ENCODE results near the gene BEX1.
"Not testable (repeated sequence)": the region's sequence is repeated elsewhere in the genome, so short reads cannot be mapped to it uniquely, and the experiment has no call there.

Gene BEX1

GRCh38 chrX:103063918-103064434 lies at the start of gene BEX1:
Gene BEX1, minus strand, starts transcription at chrX:103064171. Its CDS starts 897 bp downstream, at chrX:103063274.
- DNase-seq, result peak; percentile 79

- not testable (repeated sequence) for DNase-seq
Measured at GRCh38 chrX:103109497-103109896, 45.5 kb upstream of the BEX1 start.

- no peak for DNase-seq
Measured at GRCh38 chrX:103107836-103108235, 43.9 kb upstream of the BEX1 start.

- DNase-seq, result not testable (repeated sequence)
Measured at GRCh38 chrX:103107227-103107737, 43.3 kb upstream of the BEX1 start.

GRCh38 chrX:103104370-103104769 lies 40.4 kb upstream of the BEX1 start:
- DNase-seq, result not testable (repeated sequence)

- not testable (repeated sequence) for DNase-seq
Measured at GRCh38 chrX:103103866-103104265, 39.9 kb upstream of the BEX1 start.

GRCh38 chrX:103101299-103102042 lies 37.5 kb upstream of the BEX1 start:
- DNase-seq, result no peak

GRCh38 chrX:103100484-103100883 lies 36.5 kb upstream of the BEX1 start:
- no peak for DNase-seq

- no peak for DNase-seq
Measured at GRCh38 chrX:103099691-103100090, 35.7 kb upstream of the BEX1 start.

GRCh38 chrX:103098488-103098887 lies 34.5 kb upstream of the BEX1 start:
- no peak for DNase-seq

- no peak for DNase-seq
Measured at GRCh38 chrX:103092942-103093341, 29.0 kb upstream of the BEX1 start, which contains the start of gene NXF3. Gene NXF3, minus strand, starts transcription at chrX:103093143. Its CDS starts 120 bp downstream, at chrX:103093023.

- no peak for DNase-seq
Measured at GRCh38 chrX:103081051-103081450, 17.1 kb upstream of the BEX1 start.

- no peak for DNase-seq
Measured at GRCh38 chrX:103073467-103073866, 9.5 kb upstream of the BEX1 start.

- DNase-seq, result no peak
Measured at GRCh38 chrX:103066606-103067005, 2.6 kb upstream of the BEX1 start.

- DNase-seq, result peak; percentile 8
Measured at GRCh38 chrX:103063191-103063845, 653 bp downstream of the BEX1 start.

- no peak for DNase-seq
Measured at GRCh38 chrX:103061486-103061885, 2.5 kb downstream of the BEX1 start.

- DNase-seq, result no peak
Measured at GRCh38 chrX:103056902-103057301, 7.1 kb downstream of the BEX1 start.

GRCh38 chrX:103052625-103053024 lies 11.3 kb downstream of the BEX1 start:
- no peak for DNase-seq

GRCh38 chrX:103051260-103051789 lies 12.6 kb downstream of the BEX1 start:
- no peak for DNase-seq

GRCh38 chrX:103033371-103033770 lies 30.6 kb downstream of the BEX1 start:
- DNase-seq, result not testable (repeated sequence)

GRCh38 chrX:103017542-103017941 lies 46.4 kb downstream of the BEX1 start:
- DNase-seq, result no peak

GRCh38 chrX:103012945-103013344 lies 51.0 kb downstream of the BEX1 start:
- no peak for DNase-seq

All from NCI-H1417 treated with DMSO at 0.1 percent for 48 hours (cell line).